Measurements from ENCODE around the gene GUCY2C.

Gene GUCY2C

GRCh38 chr12:14576896-14577295, 119.5 kb downstream of the GUCY2C start:
- no peak for TF ChIP-seq YY1 (IDR thresholded peaks at IDR 0.05; ENCODE audit: low read depth)
- TF ChIP-seq NFIC (IDR thresholded peaks at IDR 0.05) = no peak
- TF ChIP-seq, protein P1, sequence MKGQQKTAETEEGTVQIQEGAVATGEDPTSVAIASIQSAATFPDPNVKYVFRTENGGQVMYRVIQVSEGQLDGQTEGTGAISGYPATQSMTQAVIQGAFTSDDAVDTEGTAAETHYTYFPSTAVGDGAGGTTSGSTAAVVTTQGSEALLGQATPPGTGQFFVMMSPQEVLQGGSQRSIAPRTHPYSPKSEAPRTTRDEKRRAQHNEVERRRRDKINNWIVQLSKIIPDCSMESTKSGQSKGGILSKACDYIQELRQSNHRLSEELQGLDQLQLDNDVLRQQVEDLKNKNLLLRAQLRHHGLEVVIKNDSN (IDR thresholded peaks at IDR 0.05) = no peak
- no peak for TF ChIP-seq TAF1 (IDR thresholded peaks at IDR 0.05; ENCODE audit: low read depth)
- no peak for TF ChIP-seq CREB1 (IDR thresholded peaks at IDR 0.05; ENCODE audit: low read depth)
- TF ChIP-seq TCF12 (IDR thresholded peaks at IDR 0.05; ENCODE audit: low read depth) = no peak
- TF ChIP-seq RAD21 (IDR thresholded peaks at IDR 0.05; ENCODE audit: low read depth) = no peak
- TF ChIP-seq FOXM1 (IDR thresholded peaks at IDR 0.05; ENCODE audit: borderline replicate concordance, low read depth) = no peak
- no peak for TF ChIP-seq MAX (IDR thresholded peaks at IDR 0.05)
- no peak for TF ChIP-seq ZBTB7A (IDR thresholded peaks at IDR 0.05; ENCODE audit: low read depth)

DNA sequence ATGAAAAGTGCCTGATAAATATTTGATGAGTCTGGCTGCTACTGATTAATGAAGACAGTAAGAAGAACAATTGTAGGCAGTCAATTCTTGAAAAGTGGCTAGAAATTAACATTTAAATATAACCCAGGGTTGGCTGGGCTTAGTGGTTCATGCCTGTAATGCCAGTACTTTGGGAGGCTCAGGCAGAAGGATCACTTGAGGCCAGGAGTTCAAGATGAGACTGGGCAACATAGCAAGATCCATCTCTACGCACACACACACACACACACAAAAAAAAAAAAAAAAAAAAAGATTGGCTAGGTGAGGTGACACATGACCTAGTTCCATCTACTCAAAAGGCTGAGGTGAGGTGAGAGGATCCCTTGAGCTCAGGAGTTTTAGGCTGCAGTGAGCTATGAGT, 120.8 kb downstream of the GUCY2C start:
- TF ChIP-seq MAX (IDR thresholded peaks at IDR 0.05) (no peak), ZBTB7A (IDR thresholded peaks at IDR 0.05; ENCODE audit: low read depth) (no peak)

GRCh38 chr12:14573118-14573517, 123.3 kb downstream of the GUCY2C start:
- TF ChIP-seq MAX (IDR thresholded peaks at IDR 0.05) (no peak), EP300 (IDR thresholded peaks at IDR 0.05; ENCODE audit: borderline replicate concordance) (no peak), EGR1 (IDR thresholded peaks at IDR 0.05) (no peak), TCF12 (IDR thresholded peaks at IDR 0.05; ENCODE audit: low read depth) (no peak), TAF1 (IDR thresholded peaks at IDR 0.05; ENCODE audit: low read depth) (no peak), TEAD4 (IDR thresholded peaks at IDR 0.05) (no peak), YY1 (IDR thresholded peaks at IDR 0.05; ENCODE audit: low read depth) (no peak), ZBTB7A (IDR thresholded peaks at IDR 0.05; ENCODE audit: low read depth) (no peak)
- TF ChIP-seq, protein P1 (IDR thresholded peaks at IDR 0.05) = no peak
- TF ChIP-seq, protein P2, sequence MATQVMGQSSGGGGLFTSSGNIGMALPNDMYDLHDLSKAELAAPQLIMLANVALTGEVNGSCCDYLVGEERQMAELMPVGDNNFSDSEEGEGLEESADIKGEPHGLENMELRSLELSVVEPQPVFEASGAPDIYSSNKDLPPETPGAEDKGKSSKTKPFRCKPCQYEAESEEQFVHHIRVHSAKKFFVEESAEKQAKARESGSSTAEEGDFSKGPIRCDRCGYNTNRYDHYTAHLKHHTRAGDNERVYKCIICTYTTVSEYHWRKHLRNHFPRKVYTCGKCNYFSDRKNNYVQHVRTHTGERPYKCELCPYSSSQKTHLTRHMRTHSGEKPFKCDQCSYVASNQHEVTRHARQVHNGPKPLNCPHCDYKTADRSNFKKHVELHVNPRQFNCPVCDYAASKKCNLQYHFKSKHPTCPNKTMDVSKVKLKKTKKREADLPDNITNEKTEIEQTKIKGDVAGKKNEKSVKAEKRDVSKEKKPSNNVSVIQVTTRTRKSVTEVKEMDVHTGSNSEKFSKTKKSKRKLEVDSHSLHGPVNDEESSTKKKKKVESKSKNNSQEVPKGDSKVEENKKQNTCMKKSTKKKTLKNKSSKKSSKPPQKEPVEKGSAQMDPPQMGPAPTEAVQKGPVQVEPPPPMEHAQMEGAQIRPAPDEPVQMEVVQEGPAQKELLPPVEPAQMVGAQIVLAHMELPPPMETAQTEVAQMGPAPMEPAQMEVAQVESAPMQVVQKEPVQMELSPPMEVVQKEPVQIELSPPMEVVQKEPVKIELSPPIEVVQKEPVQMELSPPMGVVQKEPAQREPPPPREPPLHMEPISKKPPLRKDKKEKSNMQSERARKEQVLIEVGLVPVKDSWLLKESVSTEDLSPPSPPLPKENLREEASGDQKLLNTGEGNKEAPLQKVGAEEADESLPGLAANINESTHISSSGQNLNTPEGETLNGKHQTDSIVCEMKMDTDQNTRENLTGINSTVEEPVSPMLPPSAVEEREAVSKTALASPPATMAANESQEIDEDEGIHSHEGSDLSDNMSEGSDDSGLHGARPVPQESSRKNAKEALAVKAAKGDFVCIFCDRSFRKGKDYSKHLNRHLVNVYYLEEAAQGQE (IDR thresholded peaks at IDR 0.05; ENCODE audit: low read depth) = no peak

- TF ChIP-seq TCF12 (IDR thresholded peaks at IDR 0.05; ENCODE audit: low read depth) = no peak
- no peak for TF ChIP-seq NFIC (IDR thresholded peaks at IDR 0.05)
- no peak for TF ChIP-seq ZBTB7A (IDR thresholded peaks at IDR 0.05; ENCODE audit: low read depth)
- TF ChIP-seq, protein P1 (IDR thresholded peaks at IDR 0.05) = no peak
- TF ChIP-seq MAX (IDR thresholded peaks at IDR 0.05) = no peak
- TF ChIP-seq EP300 (IDR thresholded peaks at IDR 0.05; ENCODE audit: borderline replicate concordance) = no peak
These were observed 124.0 kb downstream of the GUCY2C start for GRCh38 chr12:14572401-14572800.

DNA sequence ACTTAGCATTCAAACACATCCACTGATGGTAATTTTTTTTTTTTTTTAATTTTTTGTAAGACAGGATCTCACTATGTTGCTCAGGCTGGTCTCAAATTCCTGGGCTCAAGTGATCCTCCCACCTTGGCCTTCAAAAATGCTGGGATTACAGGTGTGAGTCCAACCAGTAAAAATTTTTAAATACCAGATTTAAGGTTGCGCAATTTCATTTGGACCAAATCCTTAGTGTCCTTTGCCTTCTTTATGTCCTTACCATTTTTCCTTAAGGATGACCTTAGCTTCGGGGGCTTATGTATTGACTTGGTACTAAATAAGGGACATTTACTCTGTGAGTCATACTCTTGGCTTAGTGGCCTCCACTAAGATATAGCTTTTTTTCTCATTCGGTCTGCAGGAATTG, 124.6 kb downstream of the GUCY2C start:
- TF ChIP-seq CEBPB (IDR thresholded peaks at IDR 0.05) (peak; percentile 91), TCF12 (IDR thresholded peaks at IDR 0.05; ENCODE audit: low read depth) (no peak)

DNA sequence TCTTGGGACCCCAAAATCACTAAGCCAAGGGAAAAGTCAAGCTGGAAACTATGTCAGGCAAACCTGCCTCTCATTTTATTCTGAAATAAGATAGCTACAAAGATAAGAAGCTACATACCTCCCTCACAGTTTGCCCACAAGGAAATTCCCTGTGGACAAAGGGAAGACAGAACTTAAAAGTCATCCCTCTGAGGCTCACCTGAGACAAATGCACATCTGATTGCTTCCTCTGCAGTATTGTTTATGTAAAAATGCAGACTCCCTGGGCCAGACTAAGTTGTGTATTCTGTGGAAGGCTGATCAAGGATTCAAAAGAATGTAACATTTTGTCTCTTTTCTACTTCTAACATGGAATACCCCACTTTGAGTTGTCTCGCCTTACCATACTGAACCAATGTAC, 126.2 kb downstream of the GUCY2C start:
- TF ChIP-seq RAD21 (IDR thresholded peaks at IDR 0.05; ENCODE audit: low read depth) (no peak), EP300 (IDR thresholded peaks at IDR 0.05; ENCODE audit: borderline replicate concordance) (no peak), EGR1 (IDR thresholded peaks at IDR 0.05) (no peak), MAX (IDR thresholded peaks at IDR 0.05) (no peak), TCF12 (IDR thresholded peaks at IDR 0.05; ENCODE audit: low read depth) (no peak), CREB1 (IDR thresholded peaks at IDR 0.05; ENCODE audit: low read depth) (no peak)

- TF ChIP-seq MAX (IDR thresholded peaks at IDR 0.05) (no peak), ZBTB7A (IDR thresholded peaks at IDR 0.05; ENCODE audit: low read depth) (peak; percentile 58; the same call in 1 of the 2 replicates), EP300 (IDR thresholded peaks at IDR 0.05; ENCODE audit: borderline replicate concordance) (no peak), YY1 (IDR thresholded peaks at IDR 0.05; ENCODE audit: low read depth) (no peak), TCF12 (IDR thresholded peaks at IDR 0.05; ENCODE audit: low read depth) (peak; percentile 10; the same call in 1 of the 2 replicates), CEBPB (IDR thresholded peaks at IDR 0.05) (no peak), TAF1 (IDR thresholded peaks at IDR 0.05; ENCODE audit: low read depth) (peak; percentile 61), CREB1 (IDR thresholded peaks at IDR 0.05; ENCODE audit: low read depth) (no peak)
These were observed 128.8 kb downstream of the GUCY2C start, which contains the start of gene PLBD1 for GRCh38 chr12:14567351-14568162. Gene PLBD1, minus strand, starts transcription at chr12:14567883. Its CDS starts 187 bp downstream, at chr12:14567696.

All from Ishikawa (cell line).